OCI-LY7 (cell line): Measurements from ENCODE around the gene LRP2. TPM values are rescaled to one million over a fixed set of nuclear protein-coding genes. Genes with fewer than 3 reads are reported as not detected.

Source experiments
- BruUV-seq: library from RNA; stranded (reverse); fragments of 400-500 nt; replicated peaks from 2 replicates; lab custom pipeline; 2021; lab: Mats Ljungman, UMichigan
- CTCF ChIA-PET: fragments of 300-600 bp; sonication (Branson Sonifier 250); formaldehyde crosslinking; loops from one replicate; lab custom pipeline; 2022; ENCODE audit warnings: antibody characterized with exemption; ENCODE audit not compliant: unreplicated experiment; lab: Charles Lee
- POLR2A ChIA-PET: fragments of 300-600 bp; sonication (Branson Sonifier 250); formaldehyde crosslinking; loops from one replicate; lab custom pipeline; 2022; ENCODE audit warnings: antibody characterized with exemption; lab: Charles Lee
- DNase-seq: peaks from one replicate; pipeline ENCODE4 v3.0.0-alpha.2; 2015; ENCODE audit warnings: low spot score
- H2AFZ ChIP-seq: fragments of 200-600 bp; sonication (generic), shearing (Covaris generic); 2 replicates; pipeline ENCODE4 v1.6.1; 2014; ENCODE audit warnings: mild to moderate bottlenecking, antibody characterized with exemption, low read length, moderate library complexity
- H3K27ac ChIP-seq: fragments of 200-600 bp; sonication (generic); 2 replicates; pipeline ENCODE4 v1.5.1; 2014; ENCODE audit warnings: mixed run types, low read depth, mild to moderate bottlenecking, moderate library complexity, low read length, inconsistent platforms; ENCODE audit not compliant: poor library complexity, severe bottlenecking
- H3K36me3 ChIP-seq: fragments of 200-600 bp; sonication (generic); 2 replicates; pipeline ENCODE4 v1.6.1; 2014; ENCODE audit warnings: mild to moderate bottlenecking, antibody characterized with exemption, low read length, moderate library complexity, mixed read lengths; ENCODE audit not compliant: insufficient read depth
- H3K4me1 ChIP-seq: fragments of 200-600 bp; sonication (generic); 2 replicates; pipeline ENCODE4 v1.5.1; 2014; ENCODE audit warnings: mild to moderate bottlenecking, low read length; ENCODE audit not compliant: insufficient read depth, poor library complexity, severe bottlenecking
- H3K4me2 ChIP-seq: fragments of 200-600 bp; sonication (generic); 2 replicates; pipeline ENCODE4 v1.6.1; 2014; ENCODE audit warnings: mild to moderate bottlenecking, low read length
- H3K4me3 ChIP-seq: fragments of 200-600 bp; sonication (generic); 2 replicates; pipeline ENCODE4 v1.5.1; 2014; ENCODE audit warnings: mild to moderate bottlenecking, low read depth, low read length; ENCODE audit not compliant: poor library complexity, severe bottlenecking
- H3K79me2 ChIP-seq: fragments of 200-600 bp; sonication (generic); 2 replicates; pipeline ENCODE4 v1.6.1; 2016; ENCODE audit warnings: low read depth, mild to moderate bottlenecking, low read length, moderate library complexity, mixed read lengths; ENCODE audit not compliant: insufficient read depth
- H3K9me2 ChIP-seq: fragments of 200-600 bp; sonication (generic); 2 replicates; pipeline ENCODE4 v1.6.1; 2016; ENCODE audit warnings: mild to moderate bottlenecking, low read length, mixed read lengths; ENCODE audit not compliant: insufficient read depth
- H3K9me3 ChIP-seq: fragments of 200-600 bp; sonication (generic); 2 replicates; pipeline ENCODE4 v1.6.1; 2014; ENCODE audit warnings: mild to moderate bottlenecking, mixed run types, low read length, mixed read lengths
- H4K20me1 ChIP-seq: fragments of 200-600 bp; sonication (generic); 2 replicates; pipeline ENCODE4 v1.6.1; 2014; ENCODE audit warnings: mild to moderate bottlenecking, antibody characterized with exemption, low read length, moderate library complexity, mixed read lengths; ENCODE audit not compliant: insufficient read depth
- EZH2phosphoT487 ChIP-seq: fragments of 200-600 bp; sonication (generic); IDR thresholded peaks from 2 replicates; pipeline ENCODE4 v1.6.1; 2018; ENCODE audit warnings: low read depth, borderline replicate concordance, mild to moderate bottlenecking, mixed run types, antibody characterized with exemption, low read length, moderate library complexity, mixed read lengths
- intact Hi-C: fragments of 100-400 bp; cut with micrococcal nuclease; formaldehyde crosslinking; loops from one replicate; pipeline ENCODE4 v1.10.0; 2022; ENCODE audit not compliant: unreplicated experiment
- total RNA-seq, 2 experiments: library from RNA; depleted of rRNA in 1 of 2; stranded (reverse); fragments of >200 nt in 1 of 2; shearing (Covaris generic) in 1 of 2; gene quantifications; 2 replicates each; pipeline ENCODE4 v1.2.3, GENCODE V29; 2014 to 2022
- TF ChIP-seq, protein P1 (sequence below): fragments of 200-600 bp; sonication (generic); conservative IDR thresholded peaks from 2 replicates; pipeline ENCODE4 v1.5.1; 2014; ENCODE audit warnings: mild to moderate bottlenecking, antibody characterized with exemption, low read length, moderate library complexity, mixed read lengths

LRP2 gene
- total RNA-seq, 2 experiments from 2014 or later: 0.89 TPM; not detected in 1

- Histone ChIP-seq H3K9me3 (no peaks in the 10 kb centered on the region), H2AFZ (no peak overlapping the region), H4K20me1 (no peaks in the 10 kb centered on the region), H3K9me2 (no peaks in the 10 kb centered on the region), H3K27ac (no peak overlapping the region), H3K4me1 (no peaks in the 10 kb centered on the region), H3K36me3 (no peaks in the 10 kb centered on the region), H3K4me3 (no peak overlapping the region), H3K4me2 (no peak overlapping the region), H3K79me2 (no peaks in the 10 kb centered on the region)
- TF ChIP-seq EZH2phosphoT487: no peak
- TF ChIP-seq, protein P1, sequence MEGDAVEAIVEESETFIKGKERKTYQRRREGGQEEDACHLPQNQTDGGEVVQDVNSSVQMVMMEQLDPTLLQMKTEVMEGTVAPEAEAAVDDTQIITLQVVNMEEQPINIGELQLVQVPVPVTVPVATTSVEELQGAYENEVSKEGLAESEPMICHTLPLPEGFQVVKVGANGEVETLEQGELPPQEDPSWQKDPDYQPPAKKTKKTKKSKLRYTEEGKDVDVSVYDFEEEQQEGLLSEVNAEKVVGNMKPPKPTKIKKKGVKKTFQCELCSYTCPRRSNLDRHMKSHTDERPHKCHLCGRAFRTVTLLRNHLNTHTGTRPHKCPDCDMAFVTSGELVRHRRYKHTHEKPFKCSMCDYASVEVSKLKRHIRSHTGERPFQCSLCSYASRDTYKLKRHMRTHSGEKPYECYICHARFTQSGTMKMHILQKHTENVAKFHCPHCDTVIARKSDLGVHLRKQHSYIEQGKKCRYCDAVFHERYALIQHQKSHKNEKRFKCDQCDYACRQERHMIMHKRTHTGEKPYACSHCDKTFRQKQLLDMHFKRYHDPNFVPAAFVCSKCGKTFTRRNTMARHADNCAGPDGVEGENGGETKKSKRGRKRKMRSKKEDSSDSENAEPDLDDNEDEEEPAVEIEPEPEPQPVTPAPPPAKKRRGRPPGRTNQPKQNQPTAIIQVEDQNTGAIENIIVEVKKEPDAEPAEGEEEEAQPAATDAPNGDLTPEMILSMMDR: no peak
- no peak for DNase-seq
- ChIA-PET CTCF (no interaction called here), POLR2A (interaction anchor here (0.7 kb wide), 1 partner anchor 870 kb away, joined by 4 read pairs; no protein-coding TSS in a partner anchor)
- BruUV-seq: no TSS peak
- intact Hi-C loops: no loop called here
Observed at GRCh38 chr2:169348321-169349024, 13.9 kb downstream of the LRP2 start.

- Histone ChIP-seq H2AFZ (no peak overlapping the region), H3K4me3 (no peak overlapping the region), H3K4me2 (no peak overlapping the region), H4K20me1 (no peaks in the 10 kb centered on the region), H3K9me3 (no peaks in the 10 kb centered on the region), H3K36me3 (no peaks in the 10 kb centered on the region), H3K9me2 (no peaks in the 10 kb centered on the region), H3K27ac (no peak overlapping the region), H3K4me1 (no peaks in the 10 kb centered on the region), H3K79me2 (no peaks in the 10 kb centered on the region)
- no peak for TF ChIP-seq EZH2phosphoT487
- TF ChIP-seq, protein P1: no peak
- ChIA-PET CTCF (interaction anchor here (0.5 kb wide), 1 partner anchor 908 kb away, joined by 3 read pairs; no protein-coding TSS in a partner anchor), POLR2A (interaction anchor here (0.6 kb wide), 1 partner anchor 71 kb away, joined by 4 read pairs; no protein-coding TSS in a partner anchor)
- no peak for DNase-seq
- no TSS peak for BruUV-seq
- intact Hi-C loops: no loop called here
Observed at GRCh38 chr2:169345486-169346437, 16.6 kb downstream of the LRP2 start.
